GM23338 (cell line): ENCODE data around the gene ST8SIA3. TPM values are rescaled to one million over a fixed set of nuclear protein-coding genes. Genes with fewer than 3 reads are reported as not detected.
"Not testable (repeated sequence)": the region's sequence is repeated elsewhere in the genome, so short reads cannot be mapped to it uniquely, and the experiment has no call there.

Experiments used
- ATAC-seq: fragments of 200-7000 bp; cut with Tn5 transposase; 3 replicates; pipeline ENCODE4 v1.9.1; 2020
- DNase-seq: peaks from one replicate; pipeline ENCODE4 v3.0.0-alpha.2; 2015; ENCODE audit warnings: low spot score
- H2AFZ ChIP-seq: fragments of 200-600 bp; sonication (generic); 2 replicates; pipeline ENCODE4 v1.8.0; 2016; ENCODE audit warnings: antibody characterized with exemption, mild to moderate bottlenecking, moderate library complexity
- H3F3A ChIP-seq: fragments of 200-600 bp; sonication (generic); replicated peaks from 2 replicates; pipeline ENCODE4 v1.8.0; 2017; ENCODE audit warnings: antibody characterized with exemption, mixed run types, low read depth
- H3K27ac ChIP-seq: fragments of 200-600 bp; sonication (generic); 2 replicates; pipeline ENCODE4 v1.6.1; 2016; ENCODE audit warnings: low read depth
- H3K27me3 ChIP-seq: fragments of 200-600 bp; sonication (generic); 2 replicates; pipeline ENCODE4 v1.8.0; 2016; ENCODE audit warnings: mild to moderate bottlenecking, mixed run types, moderate library complexity; ENCODE audit not compliant: insufficient read depth
- H3K36me3 ChIP-seq: fragments of 200-600 bp; sonication (generic); 2 replicates; pipeline ENCODE4 v1.8.0; 2016; ENCODE audit warnings: mild to moderate bottlenecking; ENCODE audit not compliant: insufficient read depth
- H3K4me1 ChIP-seq: fragments of 200-600 bp; sonication (generic); 2 replicates; pipeline ENCODE4 v1.8.0; 2016; ENCODE audit warnings: mild to moderate bottlenecking, moderate library complexity; ENCODE audit not compliant: insufficient read depth
- H3K4me2 ChIP-seq: fragments of 200-600 bp; sonication (generic); 2 replicates; pipeline ENCODE4 v1.7.1; 2017; ENCODE audit warnings: mixed run types
- H3K4me3 ChIP-seq: fragments of 200-600 bp; sonication (generic); 2 replicates; pipeline ENCODE4 v1.6.1; 2016; ENCODE audit warnings: mixed run types
- H3K79me2 ChIP-seq: fragments of 200-600 bp; sonication (generic); replicated peaks from 2 replicates; pipeline ENCODE4 v1.8.0; 2017; ENCODE audit warnings: mild to moderate bottlenecking; ENCODE audit not compliant: insufficient read depth
- H3K9me2 ChIP-seq: fragments of 200-600 bp; sonication (generic); 2 replicates; pipeline ENCODE4 v1.8.0; 2017; ENCODE audit not compliant: insufficient read depth
- H4K20me1 ChIP-seq: fragments of 200-600 bp; sonication (generic); replicated peaks from 2 replicates; pipeline ENCODE4 v1.8.0; 2017; ENCODE audit warnings: mild to moderate bottlenecking; ENCODE audit not compliant: insufficient read depth
- H3K27ac Mint-ChIP-seq: 2 replicates; pipeline ENCODE4 v1.8.0; 2020; ENCODE audit warnings: inconsistent platforms, mild to moderate bottlenecking, moderate library complexity, mixed read lengths
- H3K27me3 Mint-ChIP-seq: 3 replicates; pipeline ENCODE4 v1.8.0; 2022; ENCODE audit warnings: low read depth, mild to moderate bottlenecking, moderate library complexity, mixed read lengths, inconsistent platforms; ENCODE audit not compliant: insufficient read depth, poor library complexity
- H3K36me3 Mint-ChIP-seq: 3 replicates; pipeline ENCODE4 v1.8.0; 2021; ENCODE audit warnings: low read depth, mild to moderate bottlenecking, inconsistent platforms, moderate library complexity, mixed read lengths
- H3K4me1 Mint-ChIP-seq: 3 replicates; pipeline ENCODE4 v1.8.0; 2020; ENCODE audit warnings: mild to moderate bottlenecking, inconsistent platforms, mixed read lengths
- H3K4me3 Mint-ChIP-seq: 3 replicates; pipeline ENCODE4 v1.8.0; 2021; ENCODE audit warnings: moderate library complexity, mild to moderate bottlenecking, inconsistent platforms, mixed read lengths
- H3K9me3 Mint-ChIP-seq: 3 replicates; pipeline ENCODE4 v1.8.0; 2020; ENCODE audit warnings: moderate library complexity, mild to moderate bottlenecking, inconsistent platforms, mixed read lengths
- CTCF ChIP-seq, 2 experiments: fragments of 200-600 bp in 1 of 2; sonication (generic) in 1 of 2; conservative IDR thresholded peaks; 2 replicates each; pipeline versions ENCODE4 v1.5.1 to v1.6.1; 2016 to 2017; ENCODE audit warnings: antibody characterized with exemption in 2 of 2, low read depth in 2 of 2, mild to moderate bottlenecking in 2 of 2, moderate library complexity in 1 of 2
- REST ChIP-seq: IDR thresholded peaks from one replicate; pipeline ENCODE4 v1.6.1; 2018; ENCODE audit warnings: antibody characterized with exemption; ENCODE audit not compliant: unreplicated experiment
- STAT1 ChIP-seq: IDR thresholded peaks from one replicate; pipeline ENCODE4 v1.6.1; 2016; ENCODE audit warnings: antibody characterized with exemption; ENCODE audit not compliant: unreplicated experiment
- ZNF462 ChIP-seq: fragments of 250-450 bp; sonication (Bioruptor Pico); IDR thresholded peaks from 2 replicates; pipeline ENCODE4 v1.5.0; 2020; ENCODE audit warnings: mild to moderate bottlenecking, moderate library complexity
- polyA plus RNA-seq: library from polyadenylated mRNA; unstranded; fragments of >200 nt; fragmentation: Nextera tagmentation; extraction: Ambion mirVana; gene quantifications from 2 replicates; pipeline ENCODE4 v1.2.1, GENCODE V29; 2016
- total RNA-seq: library from RNA; depleted of rRNA; stranded (reverse); fragments of >200 nt; shearing (Covaris generic); gene quantifications from 2 replicates; pipeline ENCODE4 v1.2.3, GENCODE V29; 2014

ST8SIA3 gene
- total and polyA plus RNA-seq, 2 experiments from 2014 or later = 1.3 to 2.2 TPM

GRCh38 chr18:57394749-57395148 is 42.4 kb downstream of the ST8SIA3 start:
- H2AFZ ChIP-seq, H3K27ac Mint-ChIP-seq, H3K79me2 ChIP-seq, H3F3A ChIP-seq, H3K36me3 Mint-ChIP-seq, H3K27me3 Mint-ChIP-seq, H3K9me2 ChIP-seq, H3K4me3 ChIP-seq, H3K27me3 ChIP-seq, H3K4me1 ChIP-seq, H3K4me1 Mint-ChIP-seq, H3K9me3 Mint-ChIP-seq, H3K4me2 ChIP-seq, DNase-seq, H3K4me3 Mint-ChIP-seq, H3K27ac ChIP-seq, H3K36me3 ChIP-seq, H4K20me1 ChIP-seq, ATAC-seq: not testable (repeated sequence)

- H3K9me3 Mint-ChIP-seq, H3K27ac Mint-ChIP-seq: not testable (repeated sequence)
Measured at GRCh38 chr18:57396831-57397230, 44.5 kb downstream of the ST8SIA3 start.

GRCh38 chr18:57397440-57398132 is 45.2 kb downstream of the ST8SIA3 start:
- H3K9me3 Mint-ChIP-seq = no peaks in the 10 kb centered on the region; the same call in 2 of the 3 replicates
- H3K36me3 Mint-ChIP-seq = no peaks in the 10 kb centered on the region
- Histone ChIP-seq H3K4me3 (no peak overlapping the region), H3K9me2 (no peaks in the 10 kb centered on the region), H3K4me2 (no peak overlapping the region), H2AFZ (no peak overlapping the region), H3F3A (no peaks in the 10 kb centered on the region), H3K79me2 (no peaks in the 10 kb centered on the region), H3K27ac (no peak overlapping the region), H3K27me3 (no peaks in the 10 kb centered on the region), H4K20me1 (no peaks in the 10 kb centered on the region), H3K4me1 (no peaks in the 10 kb centered on the region), H3K36me3 (no peaks in the 10 kb centered on the region)
- H3K27me3 Mint-ChIP-seq = peaks cover 3% of the 10 kb centered on the region
- DNase-seq = no peak
- H3K4me1 Mint-ChIP-seq = no peaks in the 10 kb centered on the region
- no peak overlapping the region for H3K4me3 Mint-ChIP-seq
- no peak overlapping the region for H3K27ac Mint-ChIP-seq
- ATAC-seq = no peak
- TF ChIP-seq ZNF462 (CRISPR knock-in tag) (no peak), REST (no peak), STAT1 (no peak), CTCF (conservative IDR thresholded peaks at IDR 0.05; ENCODE audit: low read depth in 2 of 2) (no peak)

More at GRCh38 chr18:57396831-57397230, 44.5 kb downstream of the ST8SIA3 start:
- H3F3A ChIP-seq, H3K9me2 ChIP-seq, H3K79me2 ChIP-seq, H3K4me3 Mint-ChIP-seq, H3K27me3 ChIP-seq, H4K20me1 ChIP-seq, H3K36me3 Mint-ChIP-seq, H3K4me2 ChIP-seq, H3K27me3 Mint-ChIP-seq, H3K36me3 ChIP-seq, DNase-seq, H3K4me1 Mint-ChIP-seq, H2AFZ ChIP-seq, H3K4me3 ChIP-seq, H3K4me1 ChIP-seq, H3K27ac ChIP-seq, ATAC-seq: not testable (repeated sequence)
